Endothelial cell of umbilical vein (primary cell): ENCODE results near the gene ECPAS. TPM values are rescaled to one million over a fixed set of nuclear protein-coding genes. Genes with fewer than 3 reads are reported as not detected.

ENCODE experiments used
- BruUV-seq: library from RNA; stranded (reverse); fragments of 400-500 nt; replicated peaks from 2 replicates; lab custom pipeline; 2021; lab: Mats Ljungman, UMichigan
- CTCF ChIA-PET: fragments of 300-600, 350-600 bp; sonication (Branson Sonifier 250); formaldehyde crosslinking; loops from one replicate; lab custom pipeline; 2021; ENCODE audit warnings: antibody characterized with exemption, inconsistent platforms; lab: Charles Lee
- POLR2A ChIA-PET: fragments of 300-600, 350-600 bp; sonication (Branson Sonifier 250); formaldehyde crosslinking; loops from one replicate; lab custom pipeline; 2021; ENCODE audit warnings: antibody characterized with exemption, inconsistent platforms; lab: Charles Lee
- DNase-seq: peaks from one replicate; pipeline ENCODE4 v3.0.0-alpha.2; 2011; ENCODE audit warnings: low read depth, low spot score
- FAIRE-seq: peaks from 2 replicates; lab custom pipeline; 2011; peaks lifted over from hg19 to GRCh38; lab: Jason Lieb, UNC
- H2AFZ ChIP-seq: 2 replicates; pipeline ENCODE4 v1.6.0; 2012; ENCODE audit warnings: low read depth, low read length, control low read depth, inconsistent platforms
- H3K27ac ChIP-seq: 2 replicates; pipeline ENCODE4 v1.5.1; 2011; ENCODE audit warnings: low read depth, mild to moderate bottlenecking, control low read depth, low read length, moderate library complexity; ENCODE audit not compliant: insufficient read depth
- H3K27me3 ChIP-seq, 2 experiments: 2 replicates each; pipeline versions ENCODE4 v1.6.0 to v1.6.1; 2011; ENCODE audit warnings: low read length in 2 of 2, mixed read lengths in 1 of 2; ENCODE audit not compliant: control insufficient read depth in 2 of 2, insufficient read depth in 2 of 2
- H3K36me3 ChIP-seq, 2 experiments: 2 replicates in 1 of 2; 3 replicates in 1 of 2; pipeline ENCODE4 v1.5.1; 2011; ENCODE audit warnings: low read length in 2 of 2, mild to moderate bottlenecking in 1 of 2, moderate library complexity in 1 of 2; ENCODE audit not compliant: control insufficient read depth in 2 of 2, insufficient read depth in 2 of 2; ENCODE audit errors: extremely low read depth in 1 of 2
- H3K4me1 ChIP-seq: 3 replicates; pipeline ENCODE4 v1.5.1; 2011; ENCODE audit warnings: mild to moderate bottlenecking, low read length; ENCODE audit not compliant: control insufficient read depth, insufficient read depth; ENCODE audit errors: extremely low read depth
- H3K4me2 ChIP-seq: 2 replicates; pipeline ENCODE4 v1.6.1; 2011; ENCODE audit warnings: low read length, control low read depth, mixed read lengths; ENCODE audit not compliant: insufficient read depth
- H3K4me3 ChIP-seq, 3 experiments: fragments of 200-600 bp in 1 of 3; sonication (generic), shearing (Covaris generic) in 1 of 3; replicated peaks in 1 of 3; 2 replicates each; pipeline ENCODE4 v1.5.1; 2011 to 2016; ENCODE audit warnings: control low read depth in 3 of 3, low read length in 3 of 3, mild to moderate bottlenecking in 2 of 3, inconsistent platforms in 1 of 3, low read depth in 1 of 3, moderate library complexity in 1 of 3; ENCODE audit not compliant: insufficient read depth in 1 of 3
- H3K79me2 ChIP-seq: 2 replicates; pipeline ENCODE4 v1.6.0; 2012; ENCODE audit warnings: low read length, inconsistent platforms; ENCODE audit not compliant: control insufficient read depth, insufficient read depth
- H3K9ac ChIP-seq: replicated peaks from 2 replicates; pipeline ENCODE3; 2011; ENCODE audit warnings: low read length, control low read depth; ENCODE audit not compliant: insufficient read depth; ENCODE audit errors: extremely low read depth
- H3K9me1 ChIP-seq: replicated peaks from 3 replicates; pipeline ENCODE4 v1.6.0; 2011; ENCODE audit warnings: mild to moderate bottlenecking, low read length; ENCODE audit not compliant: control insufficient read depth, insufficient read depth; ENCODE audit errors: extremely low read depth
- H3K9me3 ChIP-seq: replicated peaks from 2 replicates; pipeline ENCODE4 v1.5.1; 2012; ENCODE audit warnings: low read length, inconsistent platforms; ENCODE audit not compliant: control insufficient read depth, insufficient read depth
- H4K20me1 ChIP-seq: replicated peaks from 2 replicates; pipeline ENCODE3; 2011; ENCODE audit warnings: mild to moderate bottlenecking, low read length; ENCODE audit not compliant: control insufficient read depth, insufficient read depth; ENCODE audit errors: extremely low read depth
- EZH2 ChIP-seq: IDR thresholded peaks from 2 replicates; pipeline ENCODE4 v1.6.1; 2012; ENCODE audit warnings: borderline replicate concordance, low read depth, mild to moderate bottlenecking, moderate library complexity, low read length, inconsistent platforms; ENCODE audit not compliant: severe bottlenecking
- FOS ChIP-seq: IDR thresholded peaks from 2 replicates; pipeline ENCODE4 v1.6.1; 2011; ENCODE audit warnings: mild to moderate bottlenecking, low read length, moderate library complexity, borderline replicate concordance; ENCODE audit not compliant: insufficient read depth
- GATA2 ChIP-seq: IDR thresholded peaks from 2 replicates; pipeline ENCODE4 v1.7.0; 2011; ENCODE audit warnings: low read depth, mild to moderate bottlenecking, moderate library complexity, mixed read lengths, low read length; ENCODE audit not compliant: insufficient read length, insufficient read depth
- JUN ChIP-seq: IDR thresholded peaks from 2 replicates; pipeline ENCODE4 v1.6.1; 2011; ENCODE audit warnings: borderline replicate concordance, low read depth; ENCODE audit not compliant: insufficient read length, insufficient read depth
- MAX ChIP-seq: IDR thresholded peaks from 2 replicates; pipeline ENCODE4 v1.6.1; 2011; ENCODE audit not compliant: insufficient read depth, insufficient read length
- MYC ChIP-seq: IDR thresholded peaks from one replicate; pipeline ENCODE4 v1.6.1; 2011; ENCODE audit warnings: mild to moderate bottlenecking, low read depth, low read length
- POLR2A ChIP-seq: IDR thresholded peaks from 2 replicates; pipeline ENCODE4 v1.6.1; 2012; ENCODE audit warnings: low read depth, mild to moderate bottlenecking, control low read depth, low read length
- POLR2AphosphoS5 ChIP-seq: IDR thresholded peaks from 2 replicates; pipeline ENCODE4 v1.6.1; 2012; ENCODE audit warnings: low read depth, mild to moderate bottlenecking, control low read depth, low read length, moderate library complexity; ENCODE audit not compliant: insufficient read depth
- dilution Hi-C: fragments of 300-500 bp; cut with MboI; formaldehyde crosslinking; loops from one replicate; pipeline ENCODE4 v1.15.0; 2019; ENCODE audit warnings: low sequenced_read_pairs; ENCODE audit not compliant: extremely low pct_ligation_motif_present
- intact Hi-C: fragments of 100-400 bp; cut with micrococcal nuclease; formaldehyde crosslinking; loops from one replicate; pipeline ENCODE4 v1.10.0; 2022
- polyA plus RNA-seq, 4 experiments: library from polyadenylated mRNA; depleted of rRNA in 3 of 4; stranded (reverse) in 3 of 4; unstranded in 1 of 4; fragments of >200 nt; gene quantifications; 2 replicates each; pipeline versions ENCODE4 v1.2.1 to v1.2.3, GENCODE V29; 2011 to 2012; ENCODE audit warnings: missing spikeins in 1 of 4
- total RNA-seq: library from RNA; stranded (reverse); gene quantifications from 2 replicates; pipeline ENCODE4 v1.2.3, GENCODE V29; 2021
- TF ChIP-seq, protein P1 (sequence below), 2 donors: IDR thresholded peaks; 1 replicate in 1 of 2; 2 replicates in 1 of 2; pipeline ENCODE4 v1.5.1; 2011; ENCODE audit warnings: low read length in 2 of 2, mild to moderate bottlenecking in 2 of 2, moderate library complexity in 2 of 2, control low read depth in 1 of 2, inconsistent platforms in 1 of 2, low read depth in 1 of 2; ENCODE audit not compliant: insufficient read depth in 1 of 2; ENCODE audit errors: extremely low read depth in 1 of 2

ECPAS gene
- total and polyA plus RNA-seq, 2 donors (not counting 3 experiments of a cell fraction or from before 2014, with no cell fraction given) = 17.9 to 89.3 TPM

GRCh38 chr9:111477677-111478076 is 6.5 kb downstream of the ECPAS start:
- ChIA-PET POLR2A (no interaction called here), CTCF (no interaction called here)
- Histone ChIP-seq H2AFZ (no peak overlapping the region), H3K27ac (no peak overlapping the region), H3K9me3 (no peaks in the 10 kb centered on the region), H3K9ac (no peak overlapping the region), H3K27me3 (no peaks in the 10 kb centered on the region), H3K4me3 (no peak overlapping the region), H3K9me1 (no peaks in the 10 kb centered on the region), H3K4me1 (peaks cover 8% of the 10 kb centered on the region), H4K20me1 (peaks cover 12% of the 10 kb centered on the region), H3K79me2 (peaks cover 100% of the 10 kb centered on the region), H3K36me3 (no peaks in the 10 kb centered on the region), H3K4me2 (no peak overlapping the region)
- DNase-seq (no peak), FAIRE-seq (no peak)
- TF ChIP-seq MAX = no peak
- TF ChIP-seq JUN = no peak
- no peak for TF ChIP-seq EZH2
- no peak for TF ChIP-seq MYC
- TF ChIP-seq POLR2AphosphoS5 = no peak
- TF ChIP-seq GATA2 = no peak
- TF ChIP-seq POLR2A = no peak
- no peak for TF ChIP-seq FOS
- TF ChIP-seq, protein P1, sequence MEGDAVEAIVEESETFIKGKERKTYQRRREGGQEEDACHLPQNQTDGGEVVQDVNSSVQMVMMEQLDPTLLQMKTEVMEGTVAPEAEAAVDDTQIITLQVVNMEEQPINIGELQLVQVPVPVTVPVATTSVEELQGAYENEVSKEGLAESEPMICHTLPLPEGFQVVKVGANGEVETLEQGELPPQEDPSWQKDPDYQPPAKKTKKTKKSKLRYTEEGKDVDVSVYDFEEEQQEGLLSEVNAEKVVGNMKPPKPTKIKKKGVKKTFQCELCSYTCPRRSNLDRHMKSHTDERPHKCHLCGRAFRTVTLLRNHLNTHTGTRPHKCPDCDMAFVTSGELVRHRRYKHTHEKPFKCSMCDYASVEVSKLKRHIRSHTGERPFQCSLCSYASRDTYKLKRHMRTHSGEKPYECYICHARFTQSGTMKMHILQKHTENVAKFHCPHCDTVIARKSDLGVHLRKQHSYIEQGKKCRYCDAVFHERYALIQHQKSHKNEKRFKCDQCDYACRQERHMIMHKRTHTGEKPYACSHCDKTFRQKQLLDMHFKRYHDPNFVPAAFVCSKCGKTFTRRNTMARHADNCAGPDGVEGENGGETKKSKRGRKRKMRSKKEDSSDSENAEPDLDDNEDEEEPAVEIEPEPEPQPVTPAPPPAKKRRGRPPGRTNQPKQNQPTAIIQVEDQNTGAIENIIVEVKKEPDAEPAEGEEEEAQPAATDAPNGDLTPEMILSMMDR (IDR thresholded peaks at IDR 0.05; ENCODE audit: extremely low read depth in 1 of 2, insufficient read depth in 1 of 2, low read depth in 1 of 2, low read length in 2 of 2) = no peak
- intact Hi-C loops (no loop called here), dilution Hi-C loops (no loop called here)
- no TSS peak for BruUV-seq
